Epithelial cell of esophagus (primary cell): ENCODE results near the gene SAP130.

Source experiments
- DNase-seq: peaks from one replicate; pipeline ENCODE4 v3.0.0; 2010; ENCODE audit warnings: low read depth
- H3K4me3 ChIP-seq: 2 replicates; pipeline ENCODE4 v1.5.1; 2011; ENCODE audit warnings: mild to moderate bottlenecking, low read length, control low read depth
- CTCF ChIP-seq: IDR thresholded peaks from 2 replicates; pipeline ENCODE4 v1.5.1; 2011; ENCODE audit warnings: low read depth, mild to moderate bottlenecking, low read length, control low read depth, inconsistent platforms; ENCODE audit not compliant: insufficient read depth; ENCODE audit errors: missing control alignments

The SAP130 gene

GRCh38 chr2:128040166-128040771, 12.4 kb upstream of the SAP130 start:
- no peak for TF ChIP-seq CTCF
- H3K4me3 ChIP-seq = no peak overlapping the region
- no peak for DNase-seq

GRCh38 chr2:128039535-128039934, 11.7 kb upstream of the SAP130 start:
- TF ChIP-seq CTCF = no peak
- no peak for DNase-seq
- H3K4me3 ChIP-seq = no peak overlapping the region

GRCh38 chr2:128038411-128038810, 10.6 kb upstream of the SAP130 start:
- TF ChIP-seq CTCF = no peak
- no peak overlapping the region for H3K4me3 ChIP-seq
- DNase-seq = no peak

GRCh38 chr2:128037649-128038048, 9.8 kb upstream of the SAP130 start:
- TF ChIP-seq CTCF = no peak
- H3K4me3 ChIP-seq = no peak overlapping the region
- DNase-seq = no peak

GRCh38 chr2:128036748-128037607, 9.1 kb upstream of the SAP130 start:
- H3K4me3 ChIP-seq = no peak overlapping the region
- TF ChIP-seq CTCF = no peak
- DNase-seq = no peak

- no peak overlapping the region for H3K4me3 ChIP-seq
- no peak for TF ChIP-seq CTCF
- peak; percentile 27 for DNase-seq
These were observed 4.2 kb upstream of the SAP130 start for GRCh38 chr2:128032092-128032491.

GRCh38 chr2:128028668-128029054, 802 bp upstream of the SAP130 start:
- no peak for TF ChIP-seq CTCF
- DNase-seq = no peak
- H3K4me3 ChIP-seq = peak overlapping the region; percentile 73
